Measurements from ENCODE around the gene RBBP8. TPM values are rescaled to one million over a fixed set of nuclear protein-coding genes. Genes with fewer than 3 reads are reported as not detected.

RBBP8 gene
- total and polyA plus RNA-seq, 12 donors, result 8.0 to 34.7 (median 15.4) TPM

DNA sequence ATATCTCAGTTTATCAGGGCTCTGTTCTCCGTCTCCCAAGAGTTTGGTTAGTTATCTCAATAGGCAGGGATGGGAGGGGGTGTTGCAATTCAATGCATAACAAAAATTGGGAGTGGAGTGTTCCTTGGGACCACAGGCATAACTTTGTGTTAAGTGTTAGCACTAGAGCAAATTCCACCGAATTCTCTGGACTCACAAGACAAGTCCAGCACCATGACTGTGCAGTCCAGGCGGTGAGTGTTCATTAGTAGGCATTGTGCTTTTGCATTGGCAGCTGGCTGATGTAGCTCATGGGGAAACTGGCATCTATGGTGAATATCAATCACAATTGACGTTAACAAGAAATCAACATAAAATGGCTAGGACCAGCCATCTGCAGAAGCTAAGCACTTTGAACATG, 123.2 kb downstream of the RBBP8 start:
- Histone ChIP-seq H3K27me3 (no peaks in the 10 kb centered on the region), H3K9me3 (replicated peaks in 1 of 3) (no peaks in the 10 kb centered on the region), H3K4me3 (no peak overlapping the region), H3K36me3 (replicated peaks in 1 of 2) (no peaks in the 10 kb centered on the region), H3K4me1 (replicated peaks in 1 of 2) (peaks cover 5 to 10% of the 10 kb centered on the region in 2 donors), H3K27ac (no peak overlapping the region)
- 72 to 91% (median 85%) methylated on average over 4 of the region's 4 CpGs for WGBS, 4 donors
- intact Hi-C loops (cut with DNase I), result no loop called here
- TF ChIP-seq, protein P1, sequence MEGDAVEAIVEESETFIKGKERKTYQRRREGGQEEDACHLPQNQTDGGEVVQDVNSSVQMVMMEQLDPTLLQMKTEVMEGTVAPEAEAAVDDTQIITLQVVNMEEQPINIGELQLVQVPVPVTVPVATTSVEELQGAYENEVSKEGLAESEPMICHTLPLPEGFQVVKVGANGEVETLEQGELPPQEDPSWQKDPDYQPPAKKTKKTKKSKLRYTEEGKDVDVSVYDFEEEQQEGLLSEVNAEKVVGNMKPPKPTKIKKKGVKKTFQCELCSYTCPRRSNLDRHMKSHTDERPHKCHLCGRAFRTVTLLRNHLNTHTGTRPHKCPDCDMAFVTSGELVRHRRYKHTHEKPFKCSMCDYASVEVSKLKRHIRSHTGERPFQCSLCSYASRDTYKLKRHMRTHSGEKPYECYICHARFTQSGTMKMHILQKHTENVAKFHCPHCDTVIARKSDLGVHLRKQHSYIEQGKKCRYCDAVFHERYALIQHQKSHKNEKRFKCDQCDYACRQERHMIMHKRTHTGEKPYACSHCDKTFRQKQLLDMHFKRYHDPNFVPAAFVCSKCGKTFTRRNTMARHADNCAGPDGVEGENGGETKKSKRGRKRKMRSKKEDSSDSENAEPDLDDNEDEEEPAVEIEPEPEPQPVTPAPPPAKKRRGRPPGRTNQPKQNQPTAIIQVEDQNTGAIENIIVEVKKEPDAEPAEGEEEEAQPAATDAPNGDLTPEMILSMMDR (IDR thresholded peaks at IDR 0.05), result no peak
- TF ChIP-seq POLR2A (IDR thresholded peaks at IDR 0.05), result no peak
- DNase-seq, result no peak

DNA sequence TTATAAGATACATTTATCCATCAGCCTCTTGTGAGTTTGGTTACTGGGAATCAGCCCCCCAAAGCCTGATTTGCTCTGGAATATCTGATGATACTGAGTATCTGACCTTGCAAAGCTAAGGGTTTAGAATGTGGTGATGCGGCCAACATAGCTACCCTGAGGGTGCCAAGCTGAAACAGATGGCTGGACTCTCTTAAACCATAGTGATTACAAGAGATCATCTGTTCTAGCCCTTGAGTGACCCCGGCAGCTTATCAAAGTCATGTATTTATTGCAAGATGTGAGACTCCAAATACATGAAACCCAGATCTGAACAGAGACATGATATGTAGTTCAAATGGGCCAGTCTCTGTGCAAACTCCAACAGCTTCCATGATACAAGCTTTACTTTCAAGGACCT, 124.0 kb downstream of the RBBP8 start:
- TF ChIP-seq, protein P1 (IDR thresholded peaks at IDR 0.05), result no peak
- no peak for TF ChIP-seq POLR2A (IDR thresholded peaks at IDR 0.05)
- Histone ChIP-seq H3K27ac (no peak overlapping the region), H3K4me1 (replicated peaks in 1 of 2) (peaks cover 5 to 10% of the 10 kb centered on the region in 2 donors), H3K27me3 (no peaks in the 10 kb centered on the region), H3K36me3 (replicated peaks in 1 of 2) (no peaks in the 10 kb centered on the region), H3K4me3 (no peak overlapping the region), H3K9me3 (replicated peaks in 1 of 3) (no peaks in the 10 kb centered on the region)
- 77 to 94% (median 86%) methylated on average over 2 of the region's 2 CpGs for WGBS, 4 donors
- intact Hi-C loops (cut with DNase I), result no loop called here
- DNase-seq, result no peak

DNA sequence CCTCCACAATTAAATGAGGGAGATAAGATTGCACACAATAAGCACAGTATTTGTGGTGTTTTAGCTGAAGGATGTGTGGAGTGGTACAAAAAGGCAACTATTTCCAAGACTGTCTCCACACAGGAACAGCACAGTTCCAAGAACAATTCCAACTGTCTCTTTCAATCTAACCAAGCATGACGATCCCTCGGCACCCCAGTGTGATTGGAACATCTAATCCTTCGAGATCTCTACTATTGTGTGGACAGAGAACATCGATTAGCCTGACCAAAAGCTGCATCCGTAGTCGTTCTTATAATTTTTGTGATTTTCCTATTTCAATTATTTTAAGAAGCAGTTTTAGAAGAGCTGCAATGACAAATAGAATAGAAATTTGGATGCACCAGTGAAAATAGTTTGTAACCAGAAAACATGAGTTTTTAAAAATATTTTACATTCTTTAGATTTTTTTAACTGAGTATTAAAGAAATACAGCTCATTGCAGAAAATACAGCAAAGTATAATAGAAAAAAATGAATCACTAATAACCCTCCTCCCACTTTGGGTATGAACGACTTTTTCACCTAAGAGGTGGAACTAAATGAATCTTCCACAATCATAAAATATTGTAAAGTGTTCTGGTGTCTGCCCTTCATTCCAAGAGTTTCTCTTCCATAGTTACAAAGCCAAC, 125.8 kb downstream of the RBBP8 start:
- Histone ChIP-seq H3K4me1 (replicated peaks in 1 of 2) (peaks cover 1 to 8% of the 10 kb centered on the region in 2 donors), H3K9me3 (replicated peaks in 1 of 3) (no peaks in the 10 kb centered on the region), H3K27me3 (no peaks in the 10 kb centered on the region), H3K36me3 (replicated peaks in 1 of 2) (no peaks in the 10 kb centered on the region), H3K4me3 (no peak overlapping the region), H3K27ac (no peak overlapping the region)
- 63 to 82% (median 73%) methylated on average over 7 of the region's 7 CpGs for WGBS, 4 donors
- no peak for TF ChIP-seq POLR2A (IDR thresholded peaks at IDR 0.05)
- TF ChIP-seq, protein P1 (IDR thresholded peaks at IDR 0.05), result no peak
- DNase-seq, result no peak
- intact Hi-C loops (cut with DNase I), result no loop called here

DNA sequence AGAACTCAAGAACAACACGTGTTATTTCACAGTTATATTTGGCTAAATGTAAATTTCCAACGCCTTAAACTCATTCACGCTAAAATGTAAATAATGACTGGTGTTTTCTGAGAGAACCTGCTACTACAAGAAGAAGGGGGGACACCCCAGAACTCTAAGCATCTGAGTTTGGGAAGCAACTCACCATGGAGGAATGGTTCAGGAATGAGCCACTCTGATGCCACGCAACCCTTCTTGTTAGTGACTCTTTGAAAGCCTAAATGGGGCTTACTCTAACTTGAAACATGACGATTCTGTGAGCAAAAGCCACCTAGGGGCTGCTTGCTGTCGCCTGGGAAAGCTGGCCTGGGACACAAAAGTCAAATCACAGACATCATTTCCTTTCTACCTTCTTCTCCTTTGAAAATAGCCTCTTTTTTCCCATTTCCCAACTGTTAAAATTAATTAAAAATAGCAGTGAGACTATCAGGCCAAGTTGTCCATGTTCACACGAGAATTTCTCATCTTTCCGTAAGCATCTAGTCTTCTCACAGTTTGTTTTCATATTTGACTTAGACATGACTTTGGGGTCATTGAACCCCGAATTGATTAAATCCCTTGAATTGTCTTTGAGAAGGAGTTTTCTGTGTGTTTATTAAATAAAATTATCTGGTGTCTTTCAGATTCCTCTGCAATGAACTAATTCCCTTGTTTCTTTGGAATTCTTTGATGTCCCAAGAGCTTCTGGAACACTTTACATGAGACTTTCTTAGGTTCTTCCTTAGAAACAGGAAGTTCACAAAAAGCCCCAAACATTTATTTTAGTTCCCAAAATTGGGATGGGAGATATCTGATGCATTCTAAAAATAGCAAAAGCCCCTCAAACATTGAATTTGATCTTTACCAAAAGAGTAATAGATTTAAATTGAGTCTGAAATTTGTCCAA, 126.7 kb downstream of the RBBP8 start:
- no peaks in the 10 kb centered on the region for H3K36me3 ChIP-seq (replicated peaks in 1 of 2)
- no peak for TF ChIP-seq POLR2A (IDR thresholded peaks at IDR 0.05)
- TF ChIP-seq, protein P1 (IDR thresholded peaks at IDR 0.05), result no peak
- no peak overlapping the region for H3K4me3 ChIP-seq
- peaks cover 0 to 6% of the 10 kb centered on the region in 2 donors for H3K4me1 ChIP-seq (replicated peaks in 1 of 2)
- H3K27me3 ChIP-seq, result no peaks in the 10 kb centered on the region
- 71 to 77% (median 72%) methylated on average over 9 of the region's 9 CpGs for WGBS, 4 donors
- no peaks in the 10 kb centered on the region for H3K9me3 ChIP-seq (replicated peaks in 1 of 3)
- no peak overlapping the region for H3K27ac ChIP-seq
- intact Hi-C loops (cut with DNase I), result no loop called here
- no peak for DNase-seq

All from adrenal gland (tissue), 12 donors.